GM12878 (cell line): Measurements from ENCODE around the gene FCHSD2. TPM values are rescaled to one million over a fixed set of nuclear protein-coding genes. Genes with fewer than 3 reads are reported as not detected.

Experiments
- ASH2L ChIP-seq: fragments of 300-600, 200-600 bp; sonication (generic); IDR thresholded peaks from 2 replicates; pipeline ENCODE4 v1.6.1; 2017; ENCODE audit warnings: low read depth, mild to moderate bottlenecking, borderline replicate concordance
- CBX3 ChIP-seq: fragments of 200-600 bp; sonication (generic); IDR thresholded peaks from 2 replicates; pipeline ENCODE4 v1.6.1; 2016; ENCODE audit warnings: low read depth, borderline replicate concordance
- CEBPB ChIP-seq, 2 experiments: fragments of 150-350 bp in 1 of 2; IDR thresholded peaks; 2 replicates each; pipeline ENCODE4 v1.6.1; 2012 to 2014; ENCODE audit warnings: low read depth in 2 of 2, low read length in 2 of 2, borderline replicate concordance in 1 of 2, inconsistent platforms in 1 of 2
- CHD2 ChIP-seq: IDR thresholded peaks from 2 replicates; pipeline ENCODE4 v1.6.1; 2011; ENCODE audit warnings: low read depth, low read length, improper control_type of control experiment, borderline replicate concordance
- CREM ChIP-seq: IDR thresholded peaks from 2 replicates; pipeline ENCODE4 v1.6.1; 2014; ENCODE audit warnings: antibody characterized with exemption, low read depth
- EGR1 ChIP-seq, 2 experiments: IDR thresholded peaks; 1 replicate in 1 of 2; 2 replicates in 1 of 2; pipeline ENCODE4 v1.6.1; 2011 to 2012; ENCODE audit warnings: low read depth in 2 of 2, low read length in 2 of 2, borderline replicate concordance in 1 of 2, mild to moderate bottlenecking in 1 of 2, moderate library complexity in 1 of 2
- IRF3 ChIP-seq: fragments of 450-650 bp; IDR thresholded peaks from 2 replicates; pipeline ENCODE4 v1.6.1; 2014; ENCODE audit warnings: mild to moderate bottlenecking
- LARP7 ChIP-seq: fragments of 450-650 bp; IDR thresholded peaks from 2 replicates; pipeline ENCODE4 v1.6.1; 2017; ENCODE audit warnings: mild to moderate bottlenecking
- MAX ChIP-seq: IDR thresholded peaks from 2 replicates; pipeline ENCODE4 v1.6.1; 2012; ENCODE audit warnings: low read depth, low read length, improper control_type of control experiment
- MEF2A ChIP-seq: IDR thresholded peaks from 2 replicates; pipeline ENCODE4 v1.6.1; 2011; ENCODE audit warnings: low read depth, mild to moderate bottlenecking, low read length, moderate library complexity; ENCODE audit not compliant: insufficient read depth
- MYB ChIP-seq: fragments of 150-350 bp; IDR thresholded peaks from 2 replicates; pipeline ENCODE4 v1.6.1; 2014; ENCODE audit warnings: mild to moderate bottlenecking, low read depth, low read length, borderline replicate concordance
- NBN ChIP-seq: fragments of 450-650 bp; IDR thresholded peaks from 2 replicates; pipeline ENCODE4 v1.6.1; 2016
- NFXL1 ChIP-seq: fragments of 450-650 bp; IDR thresholded peaks from 2 replicates; pipeline ENCODE4 v1.6.1; 2017; ENCODE audit warnings: antibody characterized with exemption, mild to moderate bottlenecking, borderline replicate concordance
- NFYA ChIP-seq: IDR thresholded peaks from 2 replicates; pipeline ENCODE4 v1.6.1; 2011; ENCODE audit warnings: low read depth, mild to moderate bottlenecking, low read length, improper control_type of control experiment, borderline replicate concordance
- NR2F1 ChIP-seq: fragments of 450-650 bp; conservative IDR thresholded peaks from 2 replicates; pipeline ENCODE4 v1.6.1; 2017; ENCODE audit warnings: mild to moderate bottlenecking
- PRDM15 ChIP-seq: fragments of 450-650 bp; formaldehyde crosslinking; IDR thresholded peaks from 2 replicates; pipeline ENCODE4 v1.4.0; 2020; ENCODE audit warnings: mild to moderate bottlenecking, moderate library complexity
- RAD51 ChIP-seq: fragments of 450-650 bp; IDR thresholded peaks from 2 replicates; pipeline ENCODE4 v1.6.1; 2016; ENCODE audit warnings: moderate library complexity, mild to moderate bottlenecking, inconsistent platforms
- REST ChIP-seq: IDR thresholded peaks from 2 replicates; pipeline ENCODE4 v1.6.1; 2012; ENCODE audit warnings: mild to moderate bottlenecking, low read depth, low read length
- SP1 ChIP-seq: IDR thresholded peaks from one replicate; pipeline ENCODE4 v1.6.1; 2011; ENCODE audit warnings: low read depth, low read length
- STAT3 ChIP-seq: IDR thresholded peaks from 2 replicates; pipeline ENCODE4 v1.6.1; 2011; ENCODE audit warnings: low read depth, low read length, improper control_type of control experiment
- TCF12 ChIP-seq: IDR thresholded peaks from 2 replicates; pipeline ENCODE4 v1.6.1; 2011; ENCODE audit warnings: low read depth, mild to moderate bottlenecking, low read length
- TCF7 ChIP-seq: IDR thresholded peaks from 2 replicates; pipeline ENCODE4 v1.6.1; 2014; ENCODE audit warnings: antibody characterized with exemption, borderline replicate concordance
- YBX1 ChIP-seq: fragments of 450-650 bp; IDR thresholded peaks from 2 replicates; pipeline ENCODE4 v1.6.1; 2016; ENCODE audit warnings: antibody characterized with exemption
- ZNF207 ChIP-seq: fragments of 450-650 bp; IDR thresholded peaks from 2 replicates; pipeline ENCODE4 v1.6.1; 2014; ENCODE audit warnings: antibody characterized with exemption, mild to moderate bottlenecking, borderline replicate concordance
- polyA plus RNA-seq, 11 experiments: library from polyadenylated mRNA; depleted of rRNA in 4 of 11; unstranded in 6 of 11; stranded (reverse) in 5 of 11; fragments of >200 nt; fragmentation: Nextera tagmentation in 4 of 11; fragmentation: Illumina TruSeq in 1 of 11; extraction: Ambion mirVana in 4 of 11; extraction: Trizol in 1 of 11; gene quantifications; 1 replicate in 1 of 11; 2 replicates in 10 of 11; pipeline versions ENCODE4 v1.2.1 to v1.2.3, GENCODE V29; 2011 to 2016; ENCODE audit warnings: inconsistent platforms in 2 of 11, missing spikeins in 2 of 11, low read depth in 1 of 11
- total RNA-seq, 4 experiments: library from RNA; depleted of rRNA in 3 of 4; stranded (reverse); fragments of >200 nt in 3 of 4; fragmentation: Illumina TruSeq in 1 of 4; extraction: Trizol in 1 of 4; gene quantifications; 2 replicates each; pipeline versions ENCODE4 v1.2.1 to v1.2.3, GENCODE V29; 2013 to 2021

The FCHSD2 gene
- total and polyA plus RNA-seq, 10 of the 15 experiments (the other 5 are each of a cell fraction or from before 2014, with no cell fraction given), result 13.2 to 89.8 (median 47.8) TPM

GRCh38 chr11:73152861-73153483 is 10.9 kb upstream of the FCHSD2 start (continued):
- TF ChIP-seq PRDM15 (CRISPR knock-in tag) (no peak), REST (no peak), ASH2L (0 out of 2 replicates have a peak, but pooled peaks have one; percentile 49), NBN (peak; percentile 99), STAT3 (no peak), MAX (no peak; the same call in 1 of the 2 replicates), CHD2 (peak; percentile 91), YBX1 (no peak), RAD51 (peak; percentile 72), NFYA (no peak), CREM (peak; percentile 94), EGR1 (IDR thresholded peaks at IDR 0.05; ENCODE audit: borderline replicate concordance in 1 of 2, low read depth in 2 of 2, low read length in 2 of 2) (0 out of 3 replicates have a peak, but pooled peaks of 1 of the 2 experiments have one; percentile 18), SP1 (peak; percentile 77), CBX3 (no peak), TCF12 (peak; percentile 100), NR2F1 (peak; percentile 84), NFXL1 (no peak), ZNF207 (no peak), MYB (peak; percentile 87; the same call in 1 of the 2 replicates), LARP7 (peak; percentile 75; the same call in 1 of the 2 replicates), IRF3 (no peak), MEF2A (peak; percentile 69; the same call in 1 of the 2 replicates), CEBPB (IDR thresholded peaks at IDR 0.05; ENCODE audit: borderline replicate concordance in 1 of 2, low read depth in 2 of 2, low read length in 2 of 2) (no peak), TCF7 (no peak)
